K562 (cell line): Measurements from ENCODE around the gene TP53BP2. TPM values are rescaled to one million over a fixed set of nuclear protein-coding genes. Genes with fewer than 3 reads are reported as not detected.

Source experiments
- ARHGAP35 ChIP-seq: fragments of 450-650 bp; IDR thresholded peaks from 2 replicates; pipeline ENCODE4 v1.6.1; 2018; ENCODE audit not compliant: partially characterized antibody
- CXXC5 ChIP-seq: fragments of 250-450 bp; sonication (Bioruptor Pico); IDR thresholded peaks from 2 replicates; pipeline ENCODE4 v1.8.0; 2022; ENCODE audit warnings: inconsistent platforms, mild to moderate bottlenecking, moderate library complexity
- DLX4 ChIP-seq: fragments of 250-450 bp; sonication (Bioruptor Pico); IDR thresholded peaks from 2 replicates; pipeline ENCODE4 v1.6.1; 2021; ENCODE audit warnings: mild to moderate bottlenecking
- E2F5 ChIP-seq: sonication (generic); formaldehyde crosslinking; IDR thresholded peaks from 2 replicates; pipeline ENCODE4 v1.8.0; 2022; ENCODE audit warnings: mild to moderate bottlenecking, missing genetic modification reagents
- HOMEZ ChIP-seq: fragments of 250-450 bp; sonication (Bioruptor Pico); IDR thresholded peaks from 2 replicates; pipeline ENCODE4 v1.4.0; 2020; ENCODE audit warnings: mild to moderate bottlenecking, moderate library complexity
- LCOR ChIP-seq: sonication (generic); formaldehyde crosslinking; IDR thresholded peaks from 2 replicates; pipeline ENCODE4 v1.8.0; 2022; ENCODE audit warnings: mild to moderate bottlenecking, missing genetic modification reagents
- MIER1 ChIP-seq: fragments of 450-650 bp; IDR thresholded peaks from 2 replicates; pipeline ENCODE4 v1.6.1; 2016; ENCODE audit warnings: antibody characterized with exemption, mild to moderate bottlenecking, low read depth
- PYGO2 ChIP-seq: fragments of 450-650 bp; IDR thresholded peaks from 2 replicates; pipeline ENCODE4 v1.6.1; 2016; ENCODE audit warnings: mild to moderate bottlenecking, missing genetic modification characterization, moderate library complexity, missing compliant biosample characterization
- RBM14 ChIP-seq: fragments of 200-400 bp; formaldehyde crosslinking; IDR thresholded peaks from 2 replicates; pipeline ENCODE4 v1.6.1; 2018; ENCODE audit warnings: low read depth, mild to moderate bottlenecking, low read length, moderate library complexity, borderline replicate concordance; ENCODE audit not compliant: insufficient read depth
- SIN3B ChIP-seq: fragments of 450-650 bp; IDR thresholded peaks from 2 replicates; pipeline ENCODE4 v1.6.1; 2017; ENCODE audit warnings: low read depth, mild to moderate bottlenecking, moderate library complexity
- SMAD1 ChIP-seq: fragments of 150-350 bp; IDR thresholded peaks from 2 replicates; pipeline ENCODE4 v1.6.1; 2014; ENCODE audit warnings: low read length, low read depth; ENCODE audit not compliant: partially characterized antibody
- SRSF9 ChIP-seq: fragments of 200-400 bp; formaldehyde crosslinking; IDR thresholded peaks from 2 replicates; pipeline ENCODE4 v1.6.1; 2017; ENCODE audit warnings: low read depth, low read length, borderline replicate concordance
- TCF3 ChIP-seq: sonication (generic); formaldehyde crosslinking; IDR thresholded peaks from 2 replicates; pipeline ENCODE4 v1.4.0; 2020; ENCODE audit warnings: mild to moderate bottlenecking, missing genetic modification reagents
- THAP12 ChIP-seq: fragments of 250-450 bp; sonication (Bioruptor Pico); IDR thresholded peaks from 2 replicates; pipeline ENCODE4 v1.9.0; 2021; ENCODE audit warnings: mild to moderate bottlenecking, inconsistent platforms
- XRCC5 ChIP-seq: fragments of 200-400 bp; formaldehyde crosslinking; IDR thresholded peaks from 2 replicates; pipeline ENCODE4 v1.6.1; 2017; ENCODE audit warnings: low read depth, mild to moderate bottlenecking, low read length
- ZFP30 ChIP-seq: fragments of 250-450 bp; sonication (Bioruptor Pico); IDR thresholded peaks from 2 replicates; pipeline ENCODE4 v1.8.0; 2022; ENCODE audit warnings: moderate library complexity, mild to moderate bottlenecking, inconsistent platforms, borderline replicate concordance
- ZKSCAN8 ChIP-seq: fragments of 200-800 bp; sonication (Bioruptor generic); IDR thresholded peaks from 2 replicates; pipeline ENCODE4 v1.6.1; 2016; ENCODE audit warnings: missing genetic modification characterization, missing compliant biosample characterization
- ZNF586 ChIP-seq: fragments of 450-650 bp; formaldehyde crosslinking; conservative IDR thresholded peaks from 2 replicates; pipeline ENCODE4 v1.4.0; 2020; ENCODE audit warnings: mild to moderate bottlenecking, moderate library complexity
- ZNF785 ChIP-seq: fragments of 250-450 bp; sonication (Bioruptor Pico); IDR thresholded peaks from 2 replicates; pipeline ENCODE4 v1.4.0; 2020; ENCODE audit warnings: mild to moderate bottlenecking
- polyA plus RNA-seq, 8 experiments: library from polyadenylated mRNA; depleted of rRNA in 4 of 8; stranded (reverse) in 5 of 8; unstranded in 3 of 8; fragments of >200 nt; fragmentation: Nextera tagmentation in 2 of 8; fragmentation: Illumina TruSeq in 1 of 8; extraction: Ambion mirVana in 2 of 8; extraction: Trizol in 1 of 8; gene quantifications; 2 replicates each; pipeline versions ENCODE4 v1.2.1 to v1.2.3, GENCODE V29; 2011 to 2014; ENCODE audit warnings: inconsistent platforms in 1 of 8, missing spikeins in 1 of 8
- total RNA-seq, 7 experiments: library from RNA; depleted of rRNA in 6 of 7; stranded (reverse); fragments of >200 nt in 6 of 7; fragmentation: Illumina TruSeq in 2 of 7; extraction: Trizol in 2 of 7; gene quantifications; 2 replicates each; pipeline versions ENCODE4 v1.2.1 to v1.2.3, GENCODE V29; 2011 to 2021; ENCODE audit warnings: low replicate concordance in 1 of 7

The TP53BP2 gene
- total and polyA plus RNA-seq, 9 of the 15 experiments (the other 6 are each of a cell fraction or from before 2014, with no cell fraction given): 17.0 to 69.6 (median 40.1) TPM

- TF ChIP-seq HOMEZ (CRISPR knock-in tag) (peak; percentile 91; the same call in 1 of the 2 replicates), SMAD1 (peak; percentile 18), ZNF785 (CRISPR knock-in tag) (peak; percentile 19; the same call in 1 of the 2 replicates), TCF3 (peak; percentile 46), XRCC5 (peak; percentile 74; the same call in 1 of the 2 replicates), MIER1 (no peak; the same call in 1 of the 2 replicates), ARHGAP35 (no peak), DLX4 (CRISPR knock-in tag) (no peak), RBM14 (0 out of 2 replicates have a peak, but pooled peaks have one; percentile 93), SRSF9 (no peak), PYGO2 (no peak), ZFP30 (CRISPR knock-in tag) (no peak), SIN3B (no peak), ZNF586 (peak; percentile 44; the same call in 1 of the 2 replicates), ZKSCAN8 (CRISPR knock-in tag) (no peak), E2F5 (CRISPR knock-in tag) (peak; percentile 82; the same call in 1 of the 2 replicates), LCOR (CRISPR knock-in tag) (peak; percentile 96), THAP12 (CRISPR knock-in tag) (peak; percentile 92), CXXC5 (peak; percentile 89)
These were observed at the start of gene TP53BP2 (continued) for GRCh38 chr1:223845810-223846682.
